Measurements from ENCODE around the gene TRIM49. TPM values are rescaled to one million over a fixed set of nuclear protein-coding genes. Genes with fewer than 3 reads are reported as not detected.
"Not testable (repeated sequence)": the region's sequence is repeated elsewhere in the genome, so short reads cannot be mapped to it uniquely, and the experiment has no call there.

The TRIM49 gene, protein sequence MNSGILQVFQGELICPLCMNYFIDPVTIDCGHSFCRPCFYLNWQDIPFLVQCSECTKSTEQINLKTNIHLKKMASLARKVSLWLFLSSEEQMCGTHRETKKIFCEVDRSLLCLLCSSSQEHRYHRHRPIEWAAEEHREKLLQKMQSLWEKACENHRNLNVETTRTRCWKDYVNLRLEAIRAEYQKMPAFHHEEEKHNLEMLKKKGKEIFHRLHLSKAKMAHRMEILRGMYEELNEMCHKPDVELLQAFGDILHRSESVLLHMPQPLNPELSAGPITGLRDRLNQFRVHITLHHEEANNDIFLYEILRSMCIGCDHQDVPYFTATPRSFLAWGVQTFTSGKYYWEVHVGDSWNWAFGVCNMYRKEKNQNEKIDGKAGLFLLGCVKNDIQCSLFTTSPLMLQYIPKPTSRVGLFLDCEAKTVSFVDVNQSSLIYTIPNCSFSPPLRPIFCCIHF
- polyA plus RNA-seq (2012; rRNA removed) = not detected in 2 replicates
- not detected in 2 replicates for polyA plus RNA-seq (2012; cell fraction: cytosol; rRNA removed)
- polyA plus RNA-seq (2012; cell fraction: nucleus; rRNA removed) = 0.06 TPM in 1 of 2 replicates, not detected in the other

GRCh38 chr11:89808475-89808874 lies at the start of gene TRIM49:
TRIM49 (minus strand) TSS chr11:89808575; CDS start chr11:89804469, 4,106 bp downstream.
- H3K27ac ChIP-seq (ENCODE audit: low read depth in 2 of 2, low read length in 1 of 2); H4K20me1 ChIP-seq (ENCODE audit: insufficient read depth); H3K9me3 ChIP-seq; POLR2A ChIA-PET; H3K79me2 ChIP-seq (ENCODE audit: insufficient read depth); H2AFZ ChIP-seq (ENCODE audit: low read depth); H3K9me2 ChIP-seq; H3K27me3 ChIP-seq (ENCODE audit: insufficient read depth); CTCF ChIA-PET; H3K4me1 ChIP-seq (ENCODE audit: control insufficient read depth in 1 of 2, insufficient read depth in 2 of 2, low read depth in 1 of 2, low read length in 1 of 2); H3F3A ChIP-seq (replicated peaks; ENCODE audit: insufficient read depth); H3K9ac ChIP-seq; H3K36me3 ChIP-seq (replicated peaks in 1 of 2; ENCODE audit: control insufficient read depth in 1 of 2, insufficient read depth in 2 of 2, low read length in 1 of 2); H3K4me3 ChIP-seq (ENCODE audit: low read depth in 2 of 2, low read length in 1 of 2); DNase-seq; H3K4me2 ChIP-seq: not testable (repeated sequence)
- 29% methylated on average over 2 of the region's 2 CpGs for WGBS (ENCODE audit: low lambda C conversion rate)

DNA sequence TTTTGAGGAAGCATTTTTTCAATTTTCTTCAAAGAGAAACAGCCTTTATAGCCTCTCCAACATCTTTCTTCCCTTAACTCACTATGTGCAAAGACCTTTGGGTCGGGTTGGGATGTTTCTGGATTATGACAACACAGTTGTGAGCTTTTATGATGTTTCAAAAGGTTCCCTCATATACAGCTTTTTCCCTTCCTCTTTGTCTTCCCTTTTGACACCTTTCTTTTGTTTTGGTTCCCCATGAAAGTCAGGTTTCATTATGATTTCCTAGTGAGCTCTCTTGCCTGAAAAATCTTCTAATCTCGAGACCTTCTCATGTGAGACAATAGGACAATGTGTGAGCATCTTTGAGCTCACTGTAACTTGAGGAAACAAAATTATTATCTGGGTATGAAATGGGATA lies 18.3 kb upstream of the TRIM49 start:
- DNase-seq; H4K20me1 ChIP-seq (ENCODE audit: insufficient read depth); H2AFZ ChIP-seq (ENCODE audit: low read depth); H3K27ac ChIP-seq (ENCODE audit: low read depth in 2 of 2, low read length in 1 of 2); H3K9me3 ChIP-seq; H3K4me3 ChIP-seq (ENCODE audit: low read depth in 2 of 2, low read length in 1 of 2); H3K4me2 ChIP-seq; POLR2A ChIA-PET; H3F3A ChIP-seq (replicated peaks; ENCODE audit: insufficient read depth); H3K79me2 ChIP-seq (ENCODE audit: insufficient read depth); H3K27me3 ChIP-seq (ENCODE audit: insufficient read depth); H3K4me1 ChIP-seq (ENCODE audit: control insufficient read depth in 1 of 2, insufficient read depth in 2 of 2, low read depth in 1 of 2, low read length in 1 of 2); H3K36me3 ChIP-seq (replicated peaks in 1 of 2; ENCODE audit: control insufficient read depth in 1 of 2, insufficient read depth in 2 of 2, low read length in 1 of 2); H3K9me2 ChIP-seq; CTCF ChIA-PET; H3K9ac ChIP-seq: not testable (repeated sequence)
- 0% methylated on average over 2 of the region's 2 CpGs for WGBS (ENCODE audit: low lambda C conversion rate)

GRCh38 chr11:89820008-89820407 lies 11.6 kb upstream of the TRIM49 start:
- POLR2A ChIA-PET; H2AFZ ChIP-seq (ENCODE audit: low read depth); H3K36me3 ChIP-seq (replicated peaks in 1 of 2; ENCODE audit: control insufficient read depth in 1 of 2, insufficient read depth in 2 of 2, low read length in 1 of 2); H3K9me3 ChIP-seq; H3K27ac ChIP-seq (ENCODE audit: low read depth in 2 of 2, low read length in 1 of 2); DNase-seq; H4K20me1 ChIP-seq (ENCODE audit: insufficient read depth); H3K4me1 ChIP-seq (ENCODE audit: control insufficient read depth in 1 of 2, insufficient read depth in 2 of 2, low read depth in 1 of 2, low read length in 1 of 2); CTCF ChIA-PET; H3K79me2 ChIP-seq (ENCODE audit: insufficient read depth); H3F3A ChIP-seq (replicated peaks; ENCODE audit: insufficient read depth); H3K27me3 ChIP-seq (ENCODE audit: insufficient read depth); H3K4me3 ChIP-seq (ENCODE audit: low read depth in 2 of 2, low read length in 1 of 2); H3K9ac ChIP-seq; H3K9me2 ChIP-seq; H3K4me2 ChIP-seq: not testable (repeated sequence)
- WGBS (ENCODE audit: low lambda C conversion rate) = no CpG with 5 or more reads among the region's 3 CpGs

DNA sequence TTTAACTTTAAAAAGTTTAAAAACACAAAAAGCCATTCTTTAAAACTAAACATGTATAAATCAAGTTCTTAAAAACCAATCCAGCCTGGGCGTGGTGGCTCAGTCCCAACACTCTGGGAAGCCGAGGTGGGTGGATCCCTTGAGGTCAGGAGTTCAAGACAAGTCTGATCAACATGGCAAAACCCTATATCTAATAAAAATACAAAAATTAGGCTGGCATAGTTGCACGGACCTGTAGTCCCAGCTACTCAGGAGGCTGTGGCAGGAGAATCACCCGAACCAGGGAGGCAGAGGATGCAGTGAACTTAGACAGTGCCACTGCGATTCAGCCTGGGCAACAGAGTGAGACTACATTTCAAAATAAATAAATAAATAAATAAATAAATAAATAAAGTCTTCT lies 5.2 kb upstream of the TRIM49 start:
- H3K79me2 ChIP-seq (ENCODE audit: insufficient read depth); H3K4me1 ChIP-seq (ENCODE audit: control insufficient read depth in 1 of 2, insufficient read depth in 2 of 2, low read depth in 1 of 2, low read length in 1 of 2); H4K20me1 ChIP-seq (ENCODE audit: insufficient read depth); H3K4me2 ChIP-seq; POLR2A ChIA-PET; H3F3A ChIP-seq (replicated peaks; ENCODE audit: insufficient read depth); H3K9me2 ChIP-seq; H3K27ac ChIP-seq (ENCODE audit: low read depth in 2 of 2, low read length in 1 of 2); DNase-seq; H3K4me3 ChIP-seq (ENCODE audit: low read depth in 2 of 2, low read length in 1 of 2); H2AFZ ChIP-seq (ENCODE audit: low read depth); H3K27me3 ChIP-seq (ENCODE audit: insufficient read depth); H3K9me3 ChIP-seq; H3K36me3 ChIP-seq (replicated peaks in 1 of 2; ENCODE audit: control insufficient read depth in 1 of 2, insufficient read depth in 2 of 2, low read length in 1 of 2); CTCF ChIA-PET; H3K9ac ChIP-seq: not testable (repeated sequence)
- WGBS (ENCODE audit: low lambda C conversion rate) = 23% methylated on average over 5 of the region's 5 CpGs
